Measurements from ENCODE around the gene FGD2.

The FGD2 gene

GRCh38 chr6:37074053-37074827 lies 68.8 kb downstream of the FGD2 start:
- no peak overlapping the region for H3K27ac ChIP-seq (ENCODE audit: low read depth, low read length, poor library complexity, severe bottlenecking)
- H3K9ac ChIP-seq (ENCODE audit: low read length): no peak overlapping the region
- no peak overlapping the region for H2AFZ ChIP-seq (ENCODE audit: low read length)
- peaks cover 36% of the 10 kb centered on the region for H3K4me1 ChIP-seq (ENCODE audit: insufficient read depth, low read length, severe bottlenecking)
- no peak overlapping the region for H3K4me2 ChIP-seq (ENCODE audit: low read length)
- H3K36me3 ChIP-seq (ENCODE audit: insufficient read depth, low read length): peaks cover 3% of the 10 kb centered on the region; the same call in 1 of the 2 replicates
- no peaks in the 10 kb centered on the region for H3K79me2 ChIP-seq (ENCODE audit: insufficient read depth, low read length)
- TF ChIP-seq CTCF (IDR thresholded peaks at IDR 0.05; ENCODE audit: low read length): no peak
- no peak for TF ChIP-seq EZH2 (IDR thresholded peaks at IDR 0.05; ENCODE audit: borderline replicate concordance, low read length)
- H4K20me1 ChIP-seq (ENCODE audit: insufficient read depth, low read length): no peaks in the 10 kb centered on the region
- H3K4me3 ChIP-seq (ENCODE audit: low read depth, low read length, poor library complexity, severe bottlenecking): no peak overlapping the region
- no peaks in the 10 kb centered on the region for H3K9me2 ChIP-seq (ENCODE audit: low read depth, low read length)
- no peaks in the 10 kb centered on the region for H3F3A ChIP-seq (ENCODE audit: insufficient read depth, low read length)
- H3K9me3 ChIP-seq (ENCODE audit: low read length): peaks cover 4% of the 10 kb centered on the region; the same call in 1 of the 2 replicates
- no peaks in the 10 kb centered on the region for H3K27me3 ChIP-seq (ENCODE audit: insufficient read depth, low read length)

DNA sequence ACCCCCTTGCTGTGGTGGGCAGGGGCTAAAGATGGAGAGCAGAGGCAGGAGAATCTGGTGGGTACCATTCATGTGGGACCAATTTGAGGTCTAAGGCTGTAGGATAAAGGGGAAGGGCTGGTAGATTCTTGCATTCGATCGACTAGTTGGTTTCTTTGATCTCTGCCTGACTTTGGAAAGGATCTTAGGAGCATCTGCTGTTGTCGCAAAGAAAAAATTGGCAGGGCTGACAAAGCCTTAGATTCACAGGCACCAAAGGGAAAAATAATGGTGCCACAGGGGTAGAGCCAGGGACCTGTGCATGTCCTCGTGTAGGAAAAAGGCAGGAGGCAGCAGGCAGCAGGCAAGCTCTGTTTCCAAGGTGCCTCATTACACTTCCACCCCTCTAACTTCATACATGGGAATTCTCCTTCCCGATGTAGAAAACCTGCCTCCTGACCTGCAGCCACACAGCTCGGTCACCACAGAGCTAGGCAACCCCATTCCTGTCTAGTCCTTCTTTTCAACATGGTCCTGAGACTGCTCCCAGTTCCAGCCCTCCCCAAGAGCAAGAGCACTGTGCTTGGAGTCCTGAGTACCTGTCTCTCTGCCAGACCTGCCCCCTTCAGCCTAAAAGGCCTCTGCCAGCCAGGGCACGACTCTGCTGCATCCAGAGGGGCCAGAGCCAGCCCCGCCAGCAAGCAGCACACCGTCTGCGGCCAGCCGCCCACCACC lies 71.9 kb downstream of the FGD2 start:
- Histone ChIP-seq H3K4me2 (ENCODE audit: low read length) (no peak overlapping the region), H3K9ac (ENCODE audit: low read length) (no peak overlapping the region), H3K27ac (ENCODE audit: low read depth, low read length, poor library complexity, severe bottlenecking) (no peak overlapping the region), H3K9me3 (ENCODE audit: low read length) (peaks cover 4% of the 10 kb centered on the region; the same call in 1 of the 2 replicates), H3K4me1 (ENCODE audit: insufficient read depth, low read length, severe bottlenecking) (peaks cover 5% of the 10 kb centered on the region), H3F3A (ENCODE audit: insufficient read depth, low read length) (no peaks in the 10 kb centered on the region), H4K20me1 (ENCODE audit: insufficient read depth, low read length) (no peaks in the 10 kb centered on the region), H2AFZ (ENCODE audit: low read length) (no peak overlapping the region), H3K4me3 (ENCODE audit: low read depth, low read length, poor library complexity, severe bottlenecking) (no peak overlapping the region), H3K9me2 (ENCODE audit: low read depth, low read length) (no peaks in the 10 kb centered on the region), H3K79me2 (ENCODE audit: insufficient read depth, low read length) (no peaks in the 10 kb centered on the region), H3K36me3 (ENCODE audit: insufficient read depth, low read length) (peaks cover 3% of the 10 kb centered on the region; the same call in 1 of the 2 replicates), H3K27me3 (ENCODE audit: insufficient read depth, low read length) (no peaks in the 10 kb centered on the region)
- no peak for TF ChIP-seq CTCF (IDR thresholded peaks at IDR 0.05; ENCODE audit: low read length)
- no peak for TF ChIP-seq EZH2 (IDR thresholded peaks at IDR 0.05; ENCODE audit: borderline replicate concordance, low read length)

GRCh38 chr6:37077905-37078296 lies 72.4 kb downstream of the FGD2 start:
- no peaks in the 10 kb centered on the region for H4K20me1 ChIP-seq (ENCODE audit: insufficient read depth, low read length)
- H3K9ac ChIP-seq (ENCODE audit: low read length): no peak overlapping the region
- H2AFZ ChIP-seq (ENCODE audit: low read length): no peak overlapping the region
- no peak for TF ChIP-seq EZH2 (IDR thresholded peaks at IDR 0.05; ENCODE audit: borderline replicate concordance, low read length)
- TF ChIP-seq CTCF (IDR thresholded peaks at IDR 0.05; ENCODE audit: low read length): no peak
- H3K4me2 ChIP-seq (ENCODE audit: low read length): no peak overlapping the region
- H3K27me3 ChIP-seq (ENCODE audit: insufficient read depth, low read length): no peaks in the 10 kb centered on the region
- no peaks in the 10 kb centered on the region for H3F3A ChIP-seq (ENCODE audit: insufficient read depth, low read length)
- no peak overlapping the region for H3K4me3 ChIP-seq (ENCODE audit: low read depth, low read length, poor library complexity, severe bottlenecking)
- H3K9me2 ChIP-seq (ENCODE audit: low read depth, low read length): no peaks in the 10 kb centered on the region
- peaks cover 4% of the 10 kb centered on the region; the same call in 1 of the 2 replicates for H3K9me3 ChIP-seq (ENCODE audit: low read length)
- no peaks in the 10 kb centered on the region for H3K4me1 ChIP-seq (ENCODE audit: insufficient read depth, low read length, severe bottlenecking)
- H3K36me3 ChIP-seq (ENCODE audit: insufficient read depth, low read length): peaks cover 3% of the 10 kb centered on the region; the same call in 1 of the 2 replicates
- H3K27ac ChIP-seq (ENCODE audit: low read depth, low read length, poor library complexity, severe bottlenecking): no peak overlapping the region
- H3K79me2 ChIP-seq (ENCODE audit: insufficient read depth, low read length): no peaks in the 10 kb centered on the region

Data from OCI-LY1 (cell line).